CD4-positive, CD25-positive, alpha-beta regulatory T cell (primary cell): ENCODE results near the gene PARVG. TPM values are rescaled to one million over a fixed set of nuclear protein-coding genes. Genes with fewer than 3 reads are reported as not detected.

Experiments
- ATAC-seq, 2 donors: fragments of 150-1000 bp; cut with Tn5 transposase; one replicate each; pipeline ENCODE4 v1.10.0; 2021; ENCODE audit warnings: low read depth in 2 of 2, moderate number of reproducible peaks in 2 of 2, moderate library complexity in 1 of 2
- DNase-seq, 3 donors: peaks; one replicate each; pipeline versions ENCODE4 v3.0.0 to v3.0.0-alpha.2; 2012 to 2022; ENCODE audit warnings: mixed read lengths in 1 of 3
- H3K27ac ChIP-seq: one replicate; pipeline ENCODE4 v1.7.0; 2013; ENCODE audit warnings: mild to moderate bottlenecking, low read length; ENCODE audit not compliant: insufficient read depth, poor library complexity, severe bottlenecking
- H3K27me3 ChIP-seq: one replicate; pipeline ENCODE4 v1.7.0; 2013; ENCODE audit warnings: low read length; ENCODE audit not compliant: control insufficient read depth, insufficient read depth
- H3K36me3 ChIP-seq: one replicate; pipeline ENCODE4 v1.7.0; 2013; ENCODE audit warnings: mild to moderate bottlenecking, low read length, moderate library complexity; ENCODE audit not compliant: control insufficient read depth, insufficient read depth
- H3K4me1 ChIP-seq: 2 replicates; pipeline ENCODE4 v1.7.0; 2013; ENCODE audit warnings: mild to moderate bottlenecking, low read length; ENCODE audit not compliant: insufficient read depth, control insufficient read depth, poor library complexity, severe bottlenecking
- H3K4me3 ChIP-seq: one replicate; pipeline ENCODE4 v1.7.0; 2013; ENCODE audit warnings: low read depth, mild to moderate bottlenecking, low read length, moderate library complexity
- H3K9me3 ChIP-seq, 2 experiments: 1 replicate in 1 of 2; 2 replicates in 1 of 2; pipeline ENCODE4 v1.7.0; 2013; ENCODE audit warnings: low read length in 2 of 2, mild to moderate bottlenecking in 1 of 2, moderate library complexity in 1 of 2; ENCODE audit not compliant: control insufficient read depth in 2 of 2
- H3K27ac Mint-ChIP-seq, 3 donors: one replicate each; pipeline ENCODE4 v1.8.0; 2020 to 2022; ENCODE audit warnings: mild to moderate bottlenecking in 3 of 3, mixed read lengths in 3 of 3, moderate library complexity in 2 of 3
- H3K27me3 Mint-ChIP-seq: one replicate; pipeline ENCODE4 v1.8.0; 2022; ENCODE audit warnings: mild to moderate bottlenecking, mixed read lengths
- H3K36me3 Mint-ChIP-seq: one replicate; pipeline ENCODE4 v1.8.0; 2020; ENCODE audit warnings: mixed read lengths
- H3K4me1 Mint-ChIP-seq, 4 donors: one replicate each; pipeline ENCODE4 v1.8.0; 2020 to 2022; ENCODE audit warnings: mixed read lengths in 4 of 4, mild to moderate bottlenecking in 1 of 4
- H3K4me3 Mint-ChIP-seq, 4 donors: one replicate each; pipeline ENCODE4 v1.8.0; 2020 to 2022; ENCODE audit warnings: mild to moderate bottlenecking in 4 of 4, mixed read lengths in 4 of 4, moderate library complexity in 3 of 4
- H3K9me3 Mint-ChIP-seq, 7 donors: one replicate each; pipeline ENCODE4 v1.8.0; 2020 to 2022; ENCODE audit warnings: mixed read lengths in 7 of 7, mild to moderate bottlenecking in 3 of 7, moderate library complexity in 2 of 7
- polyA plus RNA-seq, 4 donors: library from polyadenylated mRNA; unstranded; fragments of 300-500 nt; fragmentation: Illumina TruSeq; gene quantifications; one replicate each; pipeline ENCODE4 v1.2.3, GENCODE V29; 2021
- total RNA-seq: library from RNA; stranded (reverse); gene quantifications from one replicate; pipeline ENCODE4 v1.2.3, GENCODE V29; 2022

PARVG gene
- total and polyA plus RNA-seq, 5 donors from 2014 or later: 40.3 to 132 (median 47.5) TPM

DNA sequence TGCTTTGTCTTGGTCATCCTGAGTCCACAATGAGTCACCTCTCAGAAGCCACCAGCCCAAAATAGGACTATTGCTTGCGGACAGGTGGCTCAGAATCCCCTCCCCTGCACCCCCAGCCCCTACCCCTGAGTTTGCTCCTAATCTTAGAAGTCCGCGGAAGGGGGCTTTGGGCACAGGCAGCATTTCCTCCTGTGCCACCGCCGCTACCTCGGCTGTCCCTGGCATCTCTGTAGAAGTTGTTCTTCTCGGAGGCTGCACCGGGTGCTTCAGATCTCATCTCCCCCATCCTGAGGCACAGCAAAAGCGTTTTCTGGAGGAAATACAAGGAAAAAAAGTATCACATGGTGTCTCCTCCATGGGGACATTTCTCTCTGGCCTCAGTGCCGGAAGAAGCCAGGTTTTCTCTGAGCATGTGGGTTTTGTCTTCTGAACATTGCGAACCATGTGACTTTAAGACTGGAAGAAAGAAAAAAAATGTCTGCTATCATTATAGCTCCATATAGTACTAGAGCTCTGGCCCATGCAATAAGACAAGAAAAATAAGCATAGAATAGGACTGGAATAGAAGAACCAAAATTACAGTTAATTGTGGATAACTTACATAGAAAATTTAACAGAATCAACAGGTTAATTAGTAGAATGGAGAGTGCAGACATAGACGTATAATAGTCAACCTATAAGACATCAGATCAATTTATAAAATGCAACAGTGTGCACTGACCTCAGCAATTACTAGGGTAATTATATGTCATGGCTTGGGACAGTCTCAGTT, 68.8 kb downstream of the PARVG start:
- peaks cover 6 to 13% of the 10 kb centered on the region in 2 experiments for H3K9me3 ChIP-seq
- DNase-seq (no peak), ATAC-seq (no peak)
- no peak overlapping the region for H3K4me3 ChIP-seq
- H3K27ac Mint-ChIP-seq: no peak overlapping the region
- H3K36me3 ChIP-seq: no peaks in the 10 kb centered on the region
- peaks cover 0 to 13% (median 7%) of the 10 kb centered on the region in 7 donors for H3K9me3 Mint-ChIP-seq
- no peaks in the 10 kb centered on the region for H3K36me3 Mint-ChIP-seq
- no peaks in the 10 kb centered on the region for H3K4me1 Mint-ChIP-seq
- H3K27me3 Mint-ChIP-seq: peaks cover 21% of the 10 kb centered on the region
- H3K27me3 ChIP-seq: no peaks in the 10 kb centered on the region
- no peak overlapping the region for H3K4me3 Mint-ChIP-seq
- no peak overlapping the region for H3K27ac ChIP-seq
- H3K4me1 ChIP-seq: no peaks in the 10 kb centered on the region

DNA sequence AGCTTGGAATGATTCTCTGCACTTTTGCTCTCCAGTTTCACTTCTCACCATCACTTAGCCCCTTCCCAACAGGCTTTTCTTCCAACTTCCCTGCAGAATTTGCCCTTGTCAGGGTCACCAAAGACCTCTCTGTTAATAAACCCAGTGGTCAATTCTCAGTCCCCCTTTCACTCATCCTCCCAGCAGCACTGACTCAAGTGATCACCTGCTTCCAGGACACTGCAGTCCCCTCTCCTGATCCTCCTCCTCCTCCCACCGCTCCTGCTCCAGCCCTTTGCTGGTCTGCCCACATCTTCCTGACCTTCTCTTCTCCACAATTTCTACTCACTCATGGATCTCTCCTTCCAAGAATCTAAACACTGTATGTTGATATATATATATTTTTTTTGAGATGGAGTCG, 74.1 kb downstream of the PARVG start:
- Histone ChIP-seq H3K27ac (no peak overlapping the region), H3K9me3 (peaks cover 3 to 7% of the 10 kb centered on the region in 2 experiments), H3K36me3 (no peaks in the 10 kb centered on the region), H3K4me1 (no peaks in the 10 kb centered on the region), H3K27me3 (peaks cover 2% of the 10 kb centered on the region), H3K4me3 (no peak overlapping the region)
- Mint-ChIP-seq H3K27ac (no peak overlapping the region), H3K4me1 (no peaks in the 10 kb centered on the region), H3K9me3 (peaks cover 0 to 9% (median 2%) of the 10 kb centered on the region in 7 donors), H3K4me3 (no peak overlapping the region), H3K36me3 (no peaks in the 10 kb centered on the region), H3K27me3 (peaks cover 34% of the 10 kb centered on the region)
- DNase-seq (no peak), ATAC-seq (no peak)

DNA sequence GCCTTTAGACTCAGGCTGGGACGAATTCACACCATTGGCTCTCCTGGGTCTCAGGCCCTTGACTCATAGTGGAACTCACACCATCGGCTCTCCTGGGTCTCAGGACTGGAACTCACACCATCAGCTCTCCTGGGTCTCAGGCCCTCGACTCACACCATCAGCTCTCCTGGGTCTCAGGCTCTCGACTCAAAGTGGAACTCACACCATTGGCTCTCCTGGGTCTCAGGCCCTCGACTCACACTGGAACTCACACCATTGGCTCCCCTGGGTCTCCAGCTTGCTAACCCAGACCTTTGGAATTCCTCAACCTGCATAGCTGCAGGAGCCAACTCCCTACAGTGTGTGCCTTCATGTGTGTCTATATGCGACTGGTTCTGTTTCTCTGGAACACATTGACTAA, 75.4 kb downstream of the PARVG start:
- DNase-seq: no peak
- H3K4me3 ChIP-seq: no peak overlapping the region

DNA sequence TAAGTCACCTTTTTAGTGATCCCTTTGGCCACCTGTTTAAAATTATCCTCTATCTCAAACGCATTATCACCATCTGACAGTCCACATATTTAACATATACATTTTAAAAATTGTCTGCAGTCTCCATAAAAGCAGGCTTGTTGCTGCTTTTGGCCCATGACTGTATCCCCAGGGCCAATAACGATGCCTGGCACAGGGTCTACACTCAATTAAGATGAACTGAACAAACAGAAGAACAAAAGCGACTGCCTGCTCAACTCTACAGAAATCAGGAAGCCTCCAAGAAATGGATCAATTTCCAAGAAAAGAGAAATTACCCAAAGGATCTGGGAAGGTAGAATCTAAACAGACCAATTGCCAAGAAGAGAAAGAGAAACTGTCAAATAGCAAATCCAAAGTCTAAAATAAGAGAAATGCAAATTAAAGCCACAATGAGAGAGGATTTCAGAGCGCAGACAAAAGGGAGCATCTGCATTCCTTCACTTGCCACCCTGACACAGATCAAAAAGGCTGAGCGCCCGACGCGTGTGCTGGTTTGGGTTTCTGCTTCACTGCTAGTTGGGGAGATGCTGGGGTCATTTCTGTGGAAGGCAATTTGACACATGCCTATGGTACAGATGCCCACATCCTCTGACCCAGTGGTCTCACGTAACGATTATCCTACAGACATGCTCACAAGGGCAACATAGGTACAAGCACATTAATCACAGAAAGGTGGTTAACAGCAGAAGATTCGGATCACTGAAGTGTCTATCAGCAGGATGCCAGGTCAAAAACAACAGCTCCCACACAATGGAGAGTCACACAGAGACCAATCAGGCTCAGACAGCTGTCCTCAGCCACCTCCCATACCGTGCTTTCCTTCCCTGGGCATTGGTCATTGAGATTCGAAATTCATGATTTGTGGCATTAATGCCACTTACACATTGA, 76.1 kb downstream of the PARVG start:
- no peaks in the 10 kb centered on the region for H3K4me1 Mint-ChIP-seq
- no peak overlapping the region for H3K27ac ChIP-seq
- DNase-seq (no peak), ATAC-seq (no peak)
- no peak overlapping the region for H3K4me3 ChIP-seq
- H3K9me3 Mint-ChIP-seq: peaks cover 0 to 2% (median 0%) of the 10 kb centered on the region in 7 donors
- no peaks in the 10 kb centered on the region for H3K36me3 ChIP-seq
- no peaks in the 10 kb centered on the region for H3K36me3 Mint-ChIP-seq
- H3K4me1 ChIP-seq: no peaks in the 10 kb centered on the region
- H3K27me3 ChIP-seq: peaks cover 2% of the 10 kb centered on the region
- H3K9me3 ChIP-seq: no peaks in the 10 kb centered on the region
- peaks cover 25% of the 10 kb centered on the region for H3K27me3 Mint-ChIP-seq
- no peak overlapping the region for H3K27ac Mint-ChIP-seq
- no peak overlapping the region for H3K4me3 Mint-ChIP-seq

More for the DNA sequence above, 75.4 kb downstream of the PARVG start:
- Histone ChIP-seq H3K9me3 (no peaks in the 10 kb centered on the region), H3K4me1 (no peaks in the 10 kb centered on the region), H3K36me3 (no peaks in the 10 kb centered on the region), H3K27me3 (peaks cover 2% of the 10 kb centered on the region), H3K27ac (no peak overlapping the region)
- no peak overlapping the region for H3K4me3 Mint-ChIP-seq
- no peak for ATAC-seq
- no peaks in the 10 kb centered on the region for H3K4me1 Mint-ChIP-seq
- no peak overlapping the region for H3K27ac Mint-ChIP-seq
- H3K27me3 Mint-ChIP-seq: peaks cover 28% of the 10 kb centered on the region
- H3K36me3 Mint-ChIP-seq: no peaks in the 10 kb centered on the region
- H3K9me3 Mint-ChIP-seq: peaks cover 0 to 2% (median 0%) of the 10 kb centered on the region in 7 donors

Other genes with a start within 250 kb of the PARVG start
- gene SAMM50, start 225.5 kb upstream of the PARVG start, total RNA-seq: 25.1 TPM
- 10 to 100 TPM; 75.3 to 96.4 (median 76.6) TPM for gene SAMM50, start 225.5 kb upstream of the PARVG start, polyA plus RNA-seq
- 20.6 TPM for gene PARVB, start 156.6 kb upstream of the PARVG start, total RNA-seq
- gene PARVB, start 156.6 kb upstream of the PARVG start, polyA plus RNA-seq: 10 to 100 TPM in 1 of 4 donors, 1 to 10 TPM in 3; 3.7 to 13.8 (median 5.0) TPM
- not detected for gene SHISAL1, start 132.0 kb downstream of the PARVG start, total RNA-seq
- not detected for gene SHISAL1, start 132.0 kb downstream of the PARVG start, polyA plus RNA-seq